ENCODE measurements around the gene KCNE4.
"Not testable (repeated sequence)": the region's sequence is repeated elsewhere in the genome, so short reads cannot be mapped to it uniquely, and the experiment has no call there.

The KCNE4 gene

DNA sequence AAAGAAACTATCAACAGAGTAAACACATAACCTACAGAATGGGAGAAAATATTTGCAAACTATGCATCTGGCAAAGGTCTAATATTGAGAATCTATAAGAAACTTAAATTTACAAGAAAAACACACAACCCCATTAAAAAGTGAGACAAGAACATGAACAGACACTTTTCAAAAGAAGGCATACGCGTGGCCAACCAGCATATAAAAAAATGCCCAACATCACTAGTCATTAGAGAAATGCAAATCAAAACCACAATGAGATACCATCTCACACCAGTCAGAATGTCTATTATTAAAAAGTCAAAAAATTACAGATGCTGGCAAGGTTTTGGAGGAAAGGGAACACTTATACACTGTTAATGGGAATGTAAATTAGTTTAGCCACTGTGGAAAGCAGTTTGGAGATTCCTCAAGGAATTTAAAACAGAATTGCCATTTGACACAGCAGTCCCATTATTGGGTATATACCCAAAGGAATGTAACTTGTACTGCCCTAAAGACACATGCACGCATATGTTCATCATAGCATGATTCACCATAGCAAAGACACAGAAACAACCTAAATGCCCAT lies 28.9 kb downstream of the KCNE4 start:
- H3K36me3 ChIP-seq (ENCODE audit: insufficient read depth, low read length); H3K27ac ChIP-seq (ENCODE audit: low read depth, low read length); H3K9me3 ChIP-seq (ENCODE audit: low read length): not testable (repeated sequence)

DNA sequence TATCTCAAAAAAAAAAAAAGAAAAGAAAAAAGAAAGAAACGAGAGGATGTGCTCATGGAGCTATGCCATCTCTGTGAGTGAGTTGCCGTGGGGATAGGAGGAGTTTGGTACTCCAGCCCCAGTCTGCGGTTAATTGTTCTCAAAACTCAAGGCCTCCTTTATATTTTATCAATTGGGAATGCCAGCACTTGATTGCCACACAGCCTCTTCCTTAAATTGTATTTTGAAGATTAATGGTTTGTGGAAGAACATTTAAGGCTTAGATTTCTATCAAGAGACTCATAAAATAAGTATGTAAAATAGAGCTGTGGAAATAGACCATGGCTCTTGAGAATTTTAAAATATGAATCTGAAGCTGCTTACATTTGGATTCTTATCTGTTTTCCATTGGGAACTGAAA lies 29.8 kb downstream of the KCNE4 start:
- Histone ChIP-seq H3K36me3 (ENCODE audit: insufficient read depth, low read length) (no peaks in the 10 kb centered on the region), H3K9ac (ENCODE audit: low read length) (no peak overlapping the region), H3K4me1 (ENCODE audit: insufficient read depth, low read length) (peaks cover 23% of the 10 kb centered on the region), H3K9me3 (ENCODE audit: low read length) (no peaks in the 10 kb centered on the region), H3K4me3 (ENCODE audit: low read depth in 1 of 2, low read length in 2 of 2) (no peak overlapping the region), H3K27me3 (ENCODE audit: control insufficient read depth in 1 of 2, insufficient read depth in 2 of 2, low read length in 2 of 2) (no peaks in the 10 kb centered on the region), H3K27ac (ENCODE audit: low read depth, low read length) (no peak overlapping the region)

More for the DNA sequence above, 28.9 kb downstream of the KCNE4 start:
- H3K4me1 ChIP-seq (ENCODE audit: insufficient read depth, low read length): peaks cover 14% of the 10 kb centered on the region
- not testable (repeated sequence) for H3K27me3 ChIP-seq (ENCODE audit: control insufficient read depth in 1 of 2, insufficient read depth in 2 of 2, low read length in 2 of 2); H3K4me3 ChIP-seq (ENCODE audit: low read depth in 1 of 2, low read length in 2 of 2); H3K9ac ChIP-seq (ENCODE audit: low read length)

DNA sequence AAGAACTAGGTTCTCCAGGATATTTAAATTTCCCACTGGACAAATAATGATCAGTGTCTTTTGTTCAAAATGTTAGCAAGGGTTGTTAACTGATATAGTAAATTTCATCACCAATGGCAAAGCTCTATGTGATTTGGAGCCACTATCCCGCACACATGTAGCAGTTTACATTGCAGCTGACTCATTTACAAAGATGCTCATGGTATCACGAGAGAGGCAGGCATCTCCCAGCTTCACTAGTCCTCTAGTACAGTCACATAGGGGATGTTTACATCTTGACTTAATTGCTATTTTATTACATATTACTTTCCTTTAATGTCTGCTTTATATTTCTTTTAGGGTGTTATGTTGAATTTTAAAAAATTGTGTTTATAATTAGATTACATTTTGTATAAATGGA lies 30.7 kb downstream of the KCNE4 start:
- no peak overlapping the region for H3K27ac ChIP-seq (ENCODE audit: low read depth, low read length)
- no peaks in the 10 kb centered on the region for H3K9me3 ChIP-seq (ENCODE audit: low read length)
- H3K9ac ChIP-seq (ENCODE audit: low read length): no peak overlapping the region
- peaks cover 25% of the 10 kb centered on the region for H3K4me1 ChIP-seq (ENCODE audit: insufficient read depth, low read length)
- H3K4me3 ChIP-seq (ENCODE audit: low read depth in 1 of 2, low read length in 2 of 2): no peak overlapping the region
- no peaks in the 10 kb centered on the region for H3K27me3 ChIP-seq (ENCODE audit: control insufficient read depth in 1 of 2, insufficient read depth in 2 of 2, low read length in 2 of 2)
- no peaks in the 10 kb centered on the region for H3K36me3 ChIP-seq (ENCODE audit: insufficient read depth, low read length)

DNA sequence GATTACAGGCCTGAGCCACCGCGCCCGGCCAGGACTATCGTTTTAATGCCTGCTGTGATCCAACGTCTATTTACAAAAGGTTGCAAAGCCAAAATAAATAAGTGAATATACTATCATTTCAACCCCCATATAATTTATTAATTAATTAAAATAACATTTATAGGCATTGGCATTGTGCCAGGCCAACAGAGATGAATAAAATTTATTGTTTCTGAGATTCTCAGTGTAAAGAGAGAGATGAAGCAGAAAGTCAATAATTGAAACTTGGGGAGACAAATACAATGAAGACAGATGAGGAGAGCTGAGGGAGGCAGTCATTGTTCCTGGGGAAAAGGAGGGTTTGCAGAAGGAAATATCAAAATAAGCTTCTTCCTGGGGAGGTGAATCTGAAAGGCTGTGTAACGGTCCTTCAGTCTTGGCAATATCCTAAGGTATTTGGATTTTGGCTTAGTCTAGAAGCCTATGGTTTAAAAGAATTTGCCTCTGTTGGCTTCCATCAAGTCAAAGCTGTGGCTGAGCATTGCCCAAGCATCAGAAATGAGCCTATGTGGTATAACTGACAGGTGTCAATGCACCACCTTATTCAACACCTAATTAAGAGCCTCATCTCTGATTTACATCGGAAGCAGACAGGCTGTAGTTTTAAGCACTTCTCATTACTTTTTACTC lies 31.5 kb downstream of the KCNE4 start:
- Histone ChIP-seq H3K9ac (ENCODE audit: low read length) (no peak overlapping the region), H3K9me3 (ENCODE audit: low read length) (no peaks in the 10 kb centered on the region), H3K27me3 (ENCODE audit: control insufficient read depth in 1 of 2, insufficient read depth in 2 of 2, low read length in 2 of 2) (no peaks in the 10 kb centered on the region), H3K27ac (ENCODE audit: low read depth, low read length) (no peak overlapping the region), H3K4me1 (ENCODE audit: insufficient read depth, low read length) (peaks cover 25% of the 10 kb centered on the region), H3K4me3 (ENCODE audit: low read depth in 1 of 2, low read length in 2 of 2) (no peak overlapping the region), H3K36me3 (ENCODE audit: insufficient read depth, low read length) (no peaks in the 10 kb centered on the region)

DNA sequence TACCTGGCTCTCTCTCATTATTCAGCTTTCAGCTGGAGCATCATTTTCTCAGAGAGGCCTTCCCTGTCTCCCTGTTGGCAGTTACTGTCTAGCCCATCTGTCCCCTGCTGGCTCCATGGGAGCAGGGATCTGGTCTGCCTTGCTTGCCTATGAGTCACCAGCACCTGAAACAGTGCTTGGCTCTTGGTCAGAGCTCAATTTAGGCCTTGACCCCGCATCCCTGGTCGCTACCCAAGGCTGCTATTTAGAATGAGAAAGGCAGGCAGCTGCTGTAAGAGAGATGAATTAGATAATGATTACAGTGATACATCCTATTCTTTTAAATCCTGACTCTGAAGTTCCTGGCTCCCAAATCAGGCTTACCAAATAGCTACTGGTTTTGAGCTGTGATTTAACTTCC lies 32.9 kb downstream of the KCNE4 start:
- Histone ChIP-seq H3K9ac (ENCODE audit: low read length) (no peak overlapping the region), H3K4me1 (ENCODE audit: insufficient read depth, low read length) (peaks cover 25% of the 10 kb centered on the region), H3K27me3 (ENCODE audit: control insufficient read depth in 1 of 2, insufficient read depth in 2 of 2, low read length in 2 of 2) (no peaks in the 10 kb centered on the region), H3K4me3 (ENCODE audit: low read depth in 1 of 2, low read length in 2 of 2) (no peak overlapping the region), H3K27ac (ENCODE audit: low read depth, low read length) (no peak overlapping the region), H3K36me3 (ENCODE audit: insufficient read depth, low read length) (no peaks in the 10 kb centered on the region), H3K9me3 (ENCODE audit: low read length) (no peaks in the 10 kb centered on the region)

DNA sequence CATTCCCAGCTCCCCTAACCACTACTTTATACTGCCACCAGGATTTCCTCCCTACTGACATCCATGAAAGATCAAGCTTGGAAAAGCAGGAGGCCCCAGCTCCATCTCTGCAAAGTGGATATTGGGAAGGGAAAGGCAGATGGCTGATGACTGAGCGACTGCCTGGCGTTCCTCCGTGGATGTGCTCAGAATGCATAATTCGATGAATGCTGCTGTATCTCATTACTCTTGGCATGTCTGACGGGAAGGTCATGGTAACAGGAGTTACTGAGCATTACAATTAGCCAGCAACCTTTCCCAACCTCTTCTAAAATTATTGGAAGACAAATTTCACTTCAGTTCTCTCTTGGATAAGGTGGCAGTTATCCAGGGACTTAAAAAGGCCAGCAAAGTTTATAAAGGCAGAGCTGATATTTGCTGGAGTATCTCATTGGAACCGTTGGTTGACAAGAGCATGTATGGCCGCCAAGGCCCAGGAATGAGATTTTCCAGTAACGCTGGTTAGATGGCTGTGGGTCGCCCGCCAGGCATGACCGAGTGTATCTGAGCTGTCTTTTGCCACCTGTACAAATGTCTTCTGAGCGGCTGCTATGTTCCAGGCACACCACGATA lies 34.5 kb downstream of the KCNE4 start:
- no peaks in the 10 kb centered on the region for H3K36me3 ChIP-seq (ENCODE audit: insufficient read depth, low read length)
- no peak overlapping the region for H3K4me3 ChIP-seq (ENCODE audit: low read depth in 1 of 2, low read length in 2 of 2)
- no peaks in the 10 kb centered on the region for H3K27me3 ChIP-seq (ENCODE audit: control insufficient read depth in 1 of 2, insufficient read depth in 2 of 2, low read length in 2 of 2)
- peak overlapping the region; percentile 26 for H3K27ac ChIP-seq (ENCODE audit: low read depth, low read length)
- peaks cover 25% of the 10 kb centered on the region for H3K4me1 ChIP-seq (ENCODE audit: insufficient read depth, low read length)
- no peaks in the 10 kb centered on the region for H3K9me3 ChIP-seq (ENCODE audit: low read length)
- no peak overlapping the region for H3K9ac ChIP-seq (ENCODE audit: low read length)

DNA sequence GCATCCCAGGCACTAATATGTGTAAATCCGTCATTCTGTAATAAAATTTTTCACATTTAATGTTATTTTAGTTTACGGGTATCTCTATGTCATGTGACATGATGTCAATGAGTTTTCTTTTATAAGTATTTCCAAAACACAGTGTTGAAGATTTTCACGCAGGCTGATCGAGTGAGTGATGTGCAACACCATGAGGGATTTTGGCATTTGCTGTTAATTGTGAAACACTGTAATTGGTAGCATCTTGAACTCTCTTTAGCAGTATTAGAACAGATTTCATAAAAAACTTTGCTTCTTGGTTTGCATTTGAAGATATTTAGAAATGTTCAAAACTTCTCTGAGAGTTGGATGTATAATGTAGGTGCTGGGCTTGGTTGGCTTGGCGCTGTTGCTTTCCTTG lies 35.5 kb downstream of the KCNE4 start:
- H3K9ac ChIP-seq (ENCODE audit: low read length): no peak overlapping the region
- H3K27me3 ChIP-seq (ENCODE audit: control insufficient read depth in 1 of 2, insufficient read depth in 2 of 2, low read length in 2 of 2): no peaks in the 10 kb centered on the region
- H3K27ac ChIP-seq (ENCODE audit: low read depth, low read length): no peak overlapping the region
- no peaks in the 10 kb centered on the region for H3K9me3 ChIP-seq (ENCODE audit: low read length)
- peaks cover 25% of the 10 kb centered on the region for H3K4me1 ChIP-seq (ENCODE audit: insufficient read depth, low read length)
- no peaks in the 10 kb centered on the region for H3K36me3 ChIP-seq (ENCODE audit: insufficient read depth, low read length)
- no peak overlapping the region for H3K4me3 ChIP-seq (ENCODE audit: low read depth in 1 of 2, low read length in 2 of 2)

DNA sequence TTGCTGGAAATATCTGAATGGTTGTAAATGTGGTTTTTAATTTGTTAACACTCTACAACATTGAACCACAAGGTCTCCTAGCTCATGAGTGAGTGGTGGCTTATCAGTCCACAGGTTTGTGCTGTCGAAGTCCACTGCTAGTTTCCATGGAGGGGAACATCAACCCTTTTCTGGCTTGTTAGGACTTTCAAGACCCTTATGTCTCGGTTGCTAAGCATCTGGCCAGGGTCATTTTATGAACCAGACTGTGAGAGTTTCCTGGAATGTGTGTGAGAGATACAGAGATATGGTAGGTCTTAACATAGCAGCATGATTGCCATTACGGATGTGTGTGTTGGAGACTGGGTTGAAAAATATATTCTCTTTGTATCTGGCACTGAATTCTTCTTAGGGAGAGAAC lies 36.9 kb downstream of the KCNE4 start:
- no peak overlapping the region for H3K9ac ChIP-seq (ENCODE audit: low read length)
- H3K9me3 ChIP-seq (ENCODE audit: low read length): no peaks in the 10 kb centered on the region
- H3K27ac ChIP-seq (ENCODE audit: low read depth, low read length): no peak overlapping the region
- no peak overlapping the region for H3K4me3 ChIP-seq (ENCODE audit: low read depth in 1 of 2, low read length in 2 of 2)
- peaks cover 29% of the 10 kb centered on the region for H3K4me1 ChIP-seq (ENCODE audit: insufficient read depth, low read length)
- no peaks in the 10 kb centered on the region for H3K36me3 ChIP-seq (ENCODE audit: insufficient read depth, low read length)
- H3K27me3 ChIP-seq (ENCODE audit: control insufficient read depth in 1 of 2, insufficient read depth in 2 of 2, low read length in 2 of 2): no peaks in the 10 kb centered on the region

DNA sequence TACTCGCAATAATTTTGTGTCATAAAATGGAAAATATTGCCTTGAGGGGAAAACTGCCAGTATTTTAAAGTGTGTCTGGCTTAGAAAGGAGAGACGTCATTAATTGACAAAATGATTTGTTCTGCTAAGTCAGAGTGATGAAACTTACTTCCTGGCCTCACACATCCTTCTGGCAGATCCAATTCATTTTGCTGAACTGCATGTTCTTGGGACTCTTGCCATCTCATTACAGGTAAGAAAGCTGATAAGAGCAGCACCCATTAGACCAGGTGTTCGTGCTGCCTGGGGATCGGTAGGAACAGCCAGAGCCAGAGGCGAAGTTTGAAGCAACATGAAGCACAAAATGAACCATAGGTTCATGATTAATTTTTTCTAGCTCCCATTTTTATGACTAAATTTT lies 38.0 kb downstream of the KCNE4 start:
- no peaks in the 10 kb centered on the region for H3K9me3 ChIP-seq (ENCODE audit: low read length)

DNA sequence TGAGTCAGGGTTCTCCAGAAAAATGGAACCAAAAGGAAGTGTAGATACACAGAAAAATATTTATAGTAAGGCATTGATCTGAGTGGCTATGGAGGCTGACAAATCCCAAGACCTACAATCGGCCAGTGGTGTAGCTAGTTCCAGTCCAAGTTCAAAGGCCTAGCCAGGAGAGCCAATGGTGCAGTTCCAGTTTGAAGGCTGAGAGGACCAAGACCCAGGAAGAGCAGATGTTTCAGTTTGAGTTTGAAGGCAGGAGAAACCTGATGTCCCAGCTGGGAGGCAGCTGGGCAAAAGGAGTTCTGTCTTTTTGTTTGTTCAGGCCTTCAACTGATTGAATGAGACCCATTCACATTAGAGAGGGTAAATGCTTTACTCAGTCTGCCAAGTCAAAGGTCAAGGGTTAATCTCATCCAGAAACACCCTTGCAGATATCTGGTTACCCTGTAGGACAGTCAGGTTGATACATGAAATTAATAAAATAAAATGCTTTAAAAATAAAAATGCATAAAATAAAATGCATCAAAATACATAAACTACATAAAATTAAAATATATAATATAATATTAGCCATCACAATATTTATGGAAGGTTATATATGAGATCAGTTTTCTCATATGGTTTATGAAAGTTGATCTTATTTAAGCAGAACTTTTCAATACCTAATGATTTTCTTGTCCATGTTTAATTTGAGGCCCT lies 38.7 kb downstream of the KCNE4 start:
- Histone ChIP-seq H3K27me3 (ENCODE audit: control insufficient read depth in 1 of 2, insufficient read depth in 2 of 2, low read length in 2 of 2) (no peaks in the 10 kb centered on the region), H3K4me1 (ENCODE audit: insufficient read depth, low read length) (peaks cover 16% of the 10 kb centered on the region), H3K36me3 (ENCODE audit: insufficient read depth, low read length) (no peaks in the 10 kb centered on the region), H3K9ac (ENCODE audit: low read length) (no peak overlapping the region), H3K9me3 (ENCODE audit: low read length) (no peaks in the 10 kb centered on the region), H3K27ac (ENCODE audit: low read depth, low read length) (no peak overlapping the region), H3K4me3 (ENCODE audit: low read depth in 1 of 2, low read length in 2 of 2) (no peak overlapping the region)

More for the DNA sequence above, 38.0 kb downstream of the KCNE4 start:
- no peak overlapping the region for H3K4me3 ChIP-seq (ENCODE audit: low read depth in 1 of 2, low read length in 2 of 2)
- H3K27ac ChIP-seq (ENCODE audit: low read depth, low read length): no peak overlapping the region
- peaks cover 23% of the 10 kb centered on the region for H3K4me1 ChIP-seq (ENCODE audit: insufficient read depth, low read length)
- no peaks in the 10 kb centered on the region for H3K27me3 ChIP-seq (ENCODE audit: control insufficient read depth in 1 of 2, insufficient read depth in 2 of 2, low read length in 2 of 2)
- no peak overlapping the region for H3K9ac ChIP-seq (ENCODE audit: low read length)
- no peaks in the 10 kb centered on the region for H3K36me3 ChIP-seq (ENCODE audit: insufficient read depth, low read length)

DNA sequence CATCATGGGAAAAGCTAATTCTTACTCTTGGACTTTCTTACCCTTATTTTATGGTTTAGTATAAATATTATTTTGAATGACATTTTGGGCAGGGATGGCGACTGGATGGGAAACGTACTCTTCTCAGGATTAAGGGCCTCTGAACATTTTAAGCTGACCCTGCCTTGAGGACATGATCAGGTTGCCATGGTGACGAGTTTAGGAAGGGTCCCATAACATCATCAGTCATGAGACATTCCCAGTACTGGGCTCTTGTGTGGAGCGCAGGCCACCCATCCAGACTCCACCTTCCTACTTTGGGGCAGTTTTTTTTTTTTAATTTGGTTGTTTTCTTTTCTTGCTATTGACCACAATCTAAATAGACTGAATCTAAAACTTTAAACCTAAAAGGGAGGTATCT lies 40.7 kb downstream of the KCNE4 start:
- no peak overlapping the region for H3K9ac ChIP-seq (ENCODE audit: low read length)
- H3K27ac ChIP-seq (ENCODE audit: low read depth, low read length): no peak overlapping the region
- no peaks in the 10 kb centered on the region for H3K36me3 ChIP-seq (ENCODE audit: insufficient read depth, low read length)
- H3K4me3 ChIP-seq (ENCODE audit: low read depth in 1 of 2, low read length in 2 of 2): no peak overlapping the region
- H3K27me3 ChIP-seq (ENCODE audit: control insufficient read depth in 1 of 2, insufficient read depth in 2 of 2, low read length in 2 of 2): no peaks in the 10 kb centered on the region
- H3K9me3 ChIP-seq (ENCODE audit: low read length): no peaks in the 10 kb centered on the region
- H3K4me1 ChIP-seq (ENCODE audit: insufficient read depth, low read length): peaks cover 3% of the 10 kb centered on the region

Data from muscle layer of colon (tissue), 2 donors.